BLaER1 treated with 17β-estradiol and CSF1 and Interleukin-3, amounts not matched to agents 10 nM and 100 nM (cell line): ENCODE measurements around the gene NPM3.

ENCODE experiments used
- H3K27ac ChIP-seq, 11 experiments: shearing (Covaris generic); formaldehyde crosslinking; 2 replicates each; pipeline ENCODE4 v1.8.1; 2022
- H3K27me3 ChIP-seq, 11 experiments: shearing (Covaris generic); formaldehyde crosslinking; 2 replicates each; pipeline ENCODE4 v1.8.1; 2022
- H3K36me3 ChIP-seq, 11 experiments: shearing (Covaris generic); formaldehyde crosslinking; 2 replicates each; pipeline ENCODE4 v1.8.1; 2022
- H3K4me1 ChIP-seq, 10 experiments: shearing (Covaris generic); formaldehyde crosslinking; 2 replicates each; pipeline ENCODE4 v1.8.1; 2022
- H3K4me2 ChIP-seq, 11 experiments: shearing (Covaris generic); formaldehyde crosslinking; 2 replicates each; pipeline ENCODE4 v1.8.1; 2022
- H3K4me3 ChIP-seq, 10 experiments: shearing (Covaris generic); formaldehyde crosslinking; 2 replicates each; pipeline ENCODE4 v1.8.1; 2022
- H3K9ac ChIP-seq, 11 experiments: shearing (Covaris generic); formaldehyde crosslinking; 2 replicates each; pipeline ENCODE4 v1.8.1; 2022
- H3K9me3 ChIP-seq, 11 experiments: shearing (Covaris generic); formaldehyde crosslinking; replicated peaks in 1 of 11; 2 replicates each; pipeline ENCODE4 v1.8.1; 2022
- H4K20me1 ChIP-seq, 11 experiments: shearing (Covaris generic); formaldehyde crosslinking; 2 replicates each; pipeline ENCODE4 v1.8.1; 2022
- Cebpa-rat ChIP-seq, 11 experiments: shearing (Covaris generic); IDR thresholded peaks; 2 replicates each; pipeline ENCODE4 v1.8.1; 2022

The NPM3 gene

GRCh38 chr10:101774589-101775272 is 8.5 kb downstream of the NPM3 start:
- no peak overlapping the region for H3K9ac ChIP-seq
- no peak overlapping the region for H3K4me2 ChIP-seq
- peaks cover 13 to 15% (median 14%) of the 10 kb centered on the region in 10 experiments; a peak in 19 of 20 replicates for H3K4me1 ChIP-seq
- no peak overlapping the region for H3K4me3 ChIP-seq
- peaks cover 90 to 99% (median 96%) of the 10 kb centered on the region in 11 experiments for H3K27me3 ChIP-seq
- TF ChIP-seq Cebpa-rat (IDR thresholded peaks at IDR 0.05) = no peak
- H3K36me3 ChIP-seq = peaks cover 0 to 15% (median 0%) of the 10 kb centered on the region in 11 experiments; a peak in 7 of 22 replicates
- peaks cover 0 to 78% (median 67%) of the 10 kb centered on the region in 11 experiments; a peak in 18 of 22 replicates for H4K20me1 ChIP-seq
- H3K9me3 ChIP-seq = no peaks in the 10 kb centered on the region; a peak in 1 of 22 replicates
- no peak overlapping the region for H3K27ac ChIP-seq

GRCh38 chr10:101773923-101774588 is 9.2 kb downstream of the NPM3 start:
- no peak overlapping the region for H3K4me2 ChIP-seq
- TF ChIP-seq Cebpa-rat (IDR thresholded peaks at IDR 0.05) = no peak
- H3K27ac ChIP-seq = no peak overlapping the region
- no peak overlapping the region for H3K4me3 ChIP-seq
- H3K27me3 ChIP-seq = peaks cover 83 to 99% (median 95%) of the 10 kb centered on the region in 11 experiments
- H3K9me3 ChIP-seq = no peaks in the 10 kb centered on the region; a peak in 1 of 22 replicates
- H3K36me3 ChIP-seq = peaks cover 0 to 15% (median 0%) of the 10 kb centered on the region in 11 experiments; a peak in 7 of 22 replicates
- H3K9ac ChIP-seq = no peak overlapping the region
- peaks cover 0 to 77% (median 60%) of the 10 kb centered on the region in 11 experiments; a peak in 18 of 22 replicates for H4K20me1 ChIP-seq
- peaks cover 6 to 8% (median 7%) of the 10 kb centered on the region in 10 experiments; a peak in 17 of 20 replicates for H3K4me1 ChIP-seq

GRCh38 chr10:101772895-101773761 is 10.1 kb downstream of the NPM3 start:
- Histone ChIP-seq H3K4me1 (no peaks in the 10 kb centered on the region), H3K27ac (no peak overlapping the region), H3K27me3 (peaks cover 74 to 99% (median 94%) of the 10 kb centered on the region in 11 experiments), H3K9me3 (no peaks in the 10 kb centered on the region; a peak in 1 of 22 replicates), H3K36me3 (peaks cover 0 to 12% (median 0%) of the 10 kb centered on the region in 11 experiments; a peak in 7 of 22 replicates), H3K9ac (no peak overlapping the region), H3K4me3 (no peak overlapping the region), H4K20me1 (peaks cover 0 to 68% (median 51%) of the 10 kb centered on the region in 11 experiments; a peak in 18 of 22 replicates), H3K4me2 (no peak overlapping the region)
- no peak for TF ChIP-seq Cebpa-rat (IDR thresholded peaks at IDR 0.05)

GRCh38 chr10:101772017-101772894 is 11.0 kb downstream of the NPM3 start:
- H3K4me2 ChIP-seq = no peak overlapping the region
- H3K4me1 ChIP-seq = no peaks in the 10 kb centered on the region
- TF ChIP-seq Cebpa-rat (IDR thresholded peaks at IDR 0.05) = no peak
- H3K9me3 ChIP-seq = no peaks in the 10 kb centered on the region
- peaks cover 65 to 99% (median 94%) of the 10 kb centered on the region in 11 experiments for H3K27me3 ChIP-seq
- H4K20me1 ChIP-seq = peaks cover 0 to 59% (median 42%) of the 10 kb centered on the region in 11 experiments; a peak in 16 of 22 replicates
- no peak overlapping the region for H3K9ac ChIP-seq
- no peak overlapping the region for H3K27ac ChIP-seq
- no peak overlapping the region for H3K4me3 ChIP-seq
- H3K36me3 ChIP-seq = peaks cover 0 to 3% (median 0%) of the 10 kb centered on the region in 11 experiments; a peak in 2 of 22 replicates

GRCh38 chr10:101771380-101771779 is 11.9 kb downstream of the NPM3 start:
- H3K9ac ChIP-seq = no peak overlapping the region
- no peak overlapping the region for H3K4me3 ChIP-seq
- no peaks in the 10 kb centered on the region for H3K9me3 ChIP-seq
- no peak overlapping the region for H3K27ac ChIP-seq
- no peaks in the 10 kb centered on the region for H3K4me1 ChIP-seq
- no peak for TF ChIP-seq Cebpa-rat (IDR thresholded peaks at IDR 0.05)
- H4K20me1 ChIP-seq = peaks cover 0 to 50% (median 34%) of the 10 kb centered on the region in 11 experiments; a peak in 16 of 22 replicates
- H3K36me3 ChIP-seq = no peaks in the 10 kb centered on the region
- H3K27me3 ChIP-seq = peaks cover 57 to 99% (median 92%) of the 10 kb centered on the region in 11 experiments
- H3K4me2 ChIP-seq = no peak overlapping the region

GRCh38 chr10:101770331-101771215 is 12.7 kb downstream of the NPM3 start:
- TF ChIP-seq Cebpa-rat (IDR thresholded peaks at IDR 0.05) = no peak
- H3K36me3 ChIP-seq = no peaks in the 10 kb centered on the region
- H3K4me1 ChIP-seq = no peaks in the 10 kb centered on the region
- H3K27ac ChIP-seq = no peak overlapping the region
- H3K4me3 ChIP-seq = no peak overlapping the region
- H3K27me3 ChIP-seq = peaks cover 51 to 94% (median 85%) of the 10 kb centered on the region in 11 experiments
- no peak overlapping the region for H3K4me2 ChIP-seq
- peaks cover 0 to 49% (median 33%) of the 10 kb centered on the region in 11 experiments; a peak in 16 of 22 replicates for H4K20me1 ChIP-seq
- no peaks in the 10 kb centered on the region for H3K9me3 ChIP-seq
- H3K9ac ChIP-seq = no peak overlapping the region

GRCh38 chr10:101769541-101770180 is 13.6 kb downstream of the NPM3 start:
- no peak overlapping the region for H3K4me3 ChIP-seq
- H3K4me2 ChIP-seq = no peak overlapping the region
- H3K36me3 ChIP-seq = no peaks in the 10 kb centered on the region
- no peak for TF ChIP-seq Cebpa-rat (IDR thresholded peaks at IDR 0.05)
- H3K27ac ChIP-seq = no peak overlapping the region
- no peaks in the 10 kb centered on the region for H3K9me3 ChIP-seq
- peaks cover 42 to 91% (median 76%) of the 10 kb centered on the region in 11 experiments for H3K27me3 ChIP-seq
- H3K9ac ChIP-seq = no peak overlapping the region
- peaks cover 0 to 40% (median 25%) of the 10 kb centered on the region in 11 experiments; a peak in 16 of 22 replicates for H4K20me1 ChIP-seq
- H3K4me1 ChIP-seq = no peaks in the 10 kb centered on the region
